HepG2 (cell line): Measurements from ENCODE around the gene AARSD1. TPM values are rescaled to one million over a fixed set of nuclear protein-coding genes. Genes with fewer than 3 reads are reported as not detected.
A peak's percentile ranks its signal among the peaks of the same experiment; 100 is the strongest.

Experiments
- ARID4A ChIP-seq: sonication (generic); formaldehyde crosslinking; IDR thresholded peaks from 2 replicates; pipeline ENCODE4 v1.5.0; 2020; ENCODE audit warnings: mild to moderate bottlenecking, missing genetic modification reagents, borderline replicate concordance
- ETV6 ChIP-seq: sonication (generic); formaldehyde crosslinking; conservative IDR thresholded peaks from 2 replicates; pipeline ENCODE4 v1.4.0; 2020; ENCODE audit warnings: missing genetic modification reagents
- HNF4A ChIP-seq: sonication (generic); formaldehyde crosslinking; IDR thresholded peaks from 2 replicates; pipeline ENCODE4 v1.4.0; 2020; ENCODE audit warnings: missing genetic modification reagents
- MEIS2 ChIP-seq: sonication (generic); formaldehyde crosslinking; IDR thresholded peaks from 2 replicates; pipeline ENCODE4 v1.9.0; 2021; ENCODE audit warnings: mild to moderate bottlenecking, missing genetic modification reagents
- NFYC ChIP-seq: IDR thresholded peaks from 2 replicates; pipeline ENCODE4 v1.6.1; 2016; ENCODE audit warnings: missing genetic modification reagents, missing compliant biosample characterization
- NR2C2 ChIP-seq: sonication (generic); formaldehyde crosslinking; IDR thresholded peaks from 2 replicates; pipeline ENCODE4 v1.4.0; 2020; ENCODE audit warnings: missing genetic modification reagents, mild to moderate bottlenecking, moderate library complexity, borderline replicate concordance
- SMAD3 ChIP-seq: sonication (generic); formaldehyde crosslinking; IDR thresholded peaks from 2 replicates; pipeline ENCODE4 v1.4.0; 2020; ENCODE audit warnings: missing genetic modification reagents
- SMYD3 ChIP-seq: sonication (generic); formaldehyde crosslinking; IDR thresholded peaks from 2 replicates; pipeline ENCODE4 v1.8.1; 2023; ENCODE audit warnings: mild to moderate bottlenecking, missing genetic modification reagents
- TCF7L2 ChIP-seq: IDR thresholded peaks from 2 replicates; pipeline ENCODE4 v1.6.1; 2011; ENCODE audit warnings: mild to moderate bottlenecking, low read depth, low read length, moderate library complexity
- TOPORS ChIP-seq: sonication (generic); formaldehyde crosslinking; IDR thresholded peaks from 2 replicates; pipeline ENCODE4 v1.8.0; 2023; ENCODE audit warnings: mild to moderate bottlenecking, missing genetic modification reagents
- U2AF1 ChIP-seq: fragments of 200-400 bp; formaldehyde crosslinking; optimal IDR thresholded peaks from 2 replicates; pipeline ENCODE3; 2017; ENCODE audit warnings: mild to moderate bottlenecking, low read depth, low read length
- WIZ ChIP-seq: sonication (generic); formaldehyde crosslinking; IDR thresholded peaks from 2 replicates; pipeline ENCODE4 v1.5.1; 2020; ENCODE audit warnings: mild to moderate bottlenecking, missing genetic modification reagents
- ZKSCAN8 ChIP-seq: IDR thresholded peaks from 2 replicates; pipeline ENCODE4 v1.6.1; 2016; ENCODE audit warnings: borderline replicate concordance, missing genetic modification reagents, missing compliant biosample characterization
- ZMYM2 ChIP-seq: sonication (generic); formaldehyde crosslinking; IDR thresholded peaks from 2 replicates; pipeline ENCODE4 v1.8.0; 2022; ENCODE audit warnings: mild to moderate bottlenecking, missing genetic modification reagents
- ZNF329 ChIP-seq: sonication (generic); formaldehyde crosslinking; IDR thresholded peaks from 2 replicates; pipeline ENCODE4 v1.9.0; 2021; ENCODE audit warnings: low read depth, mild to moderate bottlenecking, missing genetic modification reagents
- ZNF510 ChIP-seq: sonication (generic); formaldehyde crosslinking; IDR thresholded peaks from 2 replicates; pipeline ENCODE4 v1.4.0; 2020; ENCODE audit warnings: low read depth, mild to moderate bottlenecking, missing genetic modification reagents
- ZNF644 ChIP-seq: IDR thresholded peaks from 2 replicates; pipeline ENCODE4 v1.6.1; 2016; ENCODE audit warnings: low read depth
- polyA plus RNA-seq, 8 experiments: library from polyadenylated mRNA; depleted of rRNA in 3 of 8; stranded (reverse) in 7 of 8; unstranded in 1 of 8; fragments of >200 nt; fragmentation: Illumina TruSeq in 4 of 8; extraction: Trizol in 4 of 8; gene quantifications; 2 replicates each; pipeline versions ENCODE4 v1.2.1 to v1.2.3, GENCODE V29; 2011 to 2016; ENCODE audit warnings: low read depth in 4 of 8, missing spikeins in 1 of 8, mixed read lengths in 1 of 8; ENCODE audit not compliant: insufficient read depth in 1 of 8
- total RNA-seq, 5 experiments: library from RNA; depleted of rRNA; stranded (reverse); fragments of >200 nt; fragmentation: Illumina TruSeq; extraction: Trizol; gene quantifications; 2 replicates each; pipeline ENCODE4 v1.2.3, GENCODE V29; 2016; ENCODE audit warnings: low read depth in 1 of 5
- TF ChIP-seq, protein P1 (sequence below): sonication (generic); formaldehyde crosslinking; IDR thresholded peaks from 2 replicates; pipeline ENCODE4 v1.5.1; 2020; ENCODE audit warnings: mild to moderate bottlenecking, missing genetic modification reagents, borderline replicate concordance

The AARSD1 gene
- total and polyA plus RNA-seq, 2 of the 13 experiments (the other 11 are each of a cell fraction or from before 2014, with no cell fraction given): 24.7 to 29.3 TPM

DNA sequence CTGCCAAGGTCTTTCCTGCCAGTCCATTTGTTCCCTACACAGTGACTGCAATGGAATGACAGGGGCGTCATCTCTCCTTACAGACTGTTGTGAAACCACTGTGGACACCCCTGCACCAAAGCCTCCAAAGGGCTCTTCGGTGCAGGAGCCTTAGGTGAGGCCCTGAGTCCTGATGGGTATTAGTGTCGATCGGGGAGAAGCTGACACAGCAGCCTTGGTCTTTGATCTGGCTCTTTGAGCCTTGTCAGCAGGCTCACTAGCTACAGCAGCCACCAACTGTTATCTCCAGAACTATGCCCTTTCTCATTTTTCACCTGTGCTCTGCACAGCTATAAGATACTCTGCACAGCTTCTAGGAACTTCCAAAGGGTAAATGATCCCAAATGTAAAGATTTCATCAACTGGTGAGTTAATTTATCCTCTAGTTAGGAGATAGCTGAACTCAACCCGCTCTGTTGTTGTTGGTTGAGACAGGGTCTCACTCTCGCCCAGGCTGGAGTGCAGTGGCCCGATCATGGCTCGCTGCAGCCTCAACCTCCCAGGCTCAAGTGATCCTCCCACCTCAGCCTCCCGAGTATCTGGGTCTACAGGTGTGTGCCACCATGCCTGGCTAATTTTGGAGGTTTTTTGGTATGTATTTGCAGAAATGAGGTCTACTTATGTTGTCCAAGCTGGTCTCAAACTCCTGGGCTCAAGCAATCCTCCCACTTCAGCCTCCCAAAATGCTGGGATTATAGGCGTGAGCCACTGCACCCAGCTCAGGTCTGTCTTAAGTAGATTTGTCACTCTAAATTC, 44.0 kb downstream of the AARSD1 start (continued):
- TF ChIP-seq, protein P1, sequence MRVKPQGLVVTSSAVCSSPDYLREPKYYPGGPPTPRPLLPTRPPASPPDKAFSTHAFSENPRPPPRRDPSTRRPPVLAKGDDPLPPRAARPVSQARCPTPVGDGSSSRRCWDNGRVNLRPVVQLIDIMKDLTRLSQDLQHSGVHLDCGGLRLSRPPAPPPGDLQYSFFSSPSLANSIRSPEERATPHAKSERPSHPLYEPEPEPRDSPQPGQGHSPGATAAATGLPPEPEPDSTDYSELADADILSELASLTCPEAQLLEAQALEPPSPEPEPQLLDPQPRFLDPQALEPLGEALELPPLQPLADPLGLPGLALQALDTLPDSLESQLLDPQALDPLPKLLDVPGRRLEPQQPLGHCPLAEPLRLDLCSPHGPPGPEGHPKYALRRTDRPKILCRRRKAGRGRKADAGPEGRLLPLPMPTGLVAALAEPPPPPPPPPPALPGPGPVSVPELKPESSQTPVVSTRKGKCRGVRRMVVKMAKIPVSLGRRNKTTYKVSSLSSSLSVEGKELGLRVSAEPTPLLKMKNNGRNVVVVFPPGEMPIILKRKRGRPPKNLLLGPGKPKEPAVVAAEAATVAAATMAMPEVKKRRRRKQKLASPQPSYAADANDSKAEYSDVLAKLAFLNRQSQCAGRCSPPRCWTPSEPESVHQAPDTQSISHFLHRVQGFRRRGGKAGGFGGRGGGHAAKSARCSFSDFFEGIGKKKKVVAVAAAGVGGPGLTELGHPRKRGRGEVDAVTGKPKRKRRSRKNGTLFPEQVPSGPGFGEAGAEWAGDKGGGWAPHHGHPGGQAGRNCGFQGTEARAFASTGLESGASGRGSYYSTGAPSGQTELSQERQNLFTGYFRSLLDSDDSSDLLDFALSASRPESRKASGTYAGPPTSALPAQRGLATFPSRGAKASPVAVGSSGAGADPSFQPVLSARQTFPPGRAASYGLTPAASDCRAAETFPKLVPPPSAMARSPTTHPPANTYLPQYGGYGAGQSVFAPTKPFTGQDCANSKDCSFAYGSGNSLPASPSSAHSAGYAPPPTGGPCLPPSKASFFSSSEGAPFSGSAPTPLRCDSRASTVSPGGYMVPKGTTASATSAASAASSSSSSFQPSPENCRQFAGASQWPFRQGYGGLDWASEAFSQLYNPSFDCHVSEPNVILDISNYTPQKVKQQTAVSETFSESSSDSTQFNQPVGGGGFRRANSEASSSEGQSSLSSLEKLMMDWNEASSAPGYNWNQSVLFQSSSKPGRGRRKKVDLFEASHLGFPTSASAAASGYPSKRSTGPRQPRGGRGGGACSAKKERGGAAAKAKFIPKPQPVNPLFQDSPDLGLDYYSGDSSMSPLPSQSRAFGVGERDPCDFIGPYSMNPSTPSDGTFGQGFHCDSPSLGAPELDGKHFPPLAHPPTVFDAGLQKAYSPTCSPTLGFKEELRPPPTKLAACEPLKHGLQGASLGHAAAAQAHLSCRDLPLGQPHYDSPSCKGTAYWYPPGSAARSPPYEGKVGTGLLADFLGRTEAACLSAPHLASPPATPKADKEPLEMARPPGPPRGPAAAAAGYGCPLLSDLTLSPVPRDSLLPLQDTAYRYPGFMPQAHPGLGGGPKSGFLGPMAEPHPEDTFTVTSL: peak; percentile 74; the same call in 1 of the 2 replicates
- TF ChIP-seq SMAD3 (CRISPR knock-in tag): peak; percentile 69; the same call in 1 of the 2 replicates
- TF ChIP-seq WIZ: 0 out of 2 replicates have a peak, but pooled peaks have one; percentile 48
- TF ChIP-seq MEIS2 (CRISPR knock-in tag): peak; percentile 87; the same call in 1 of the 2 replicates
- peak; percentile 19; the same call in 1 of the 2 replicates for TF ChIP-seq TOPORS (CRISPR knock-in tag)
- peak; percentile 40; the same call in 1 of the 2 replicates for TF ChIP-seq ZNF644 (CRISPR knock-in tag)
- 0 out of 2 replicates have a peak, but pooled peaks have one; percentile 21 for TF ChIP-seq NFYC (CRISPR knock-in tag)
- peak; percentile 96 for TF ChIP-seq HNF4A (CRISPR knock-in tag)
- peak; percentile 53; the same call in 1 of the 2 replicates for TF ChIP-seq ZKSCAN8 (CRISPR knock-in tag)
- no peak for TF ChIP-seq TCF7L2
- TF ChIP-seq ARID4A: 0 out of 2 replicates have a peak, but pooled peaks have one; percentile 5
- TF ChIP-seq ETV6: no peak
- no peak for TF ChIP-seq U2AF1
- peak; percentile 35; the same call in 1 of the 2 replicates for TF ChIP-seq ZNF329 (CRISPR knock-in tag)
- peak; percentile 18; the same call in 1 of the 2 replicates for TF ChIP-seq NR2C2
- TF ChIP-seq ZNF510 (CRISPR knock-in tag): no peak
- no peak for TF ChIP-seq SMYD3 (CRISPR knock-in tag)
- peak; percentile 47; the same call in 1 of the 2 replicates for TF ChIP-seq ZMYM2
